ENCODE data around the gene STEEP1. TPM values are rescaled to one million over a fixed set of nuclear protein-coding genes. Genes with fewer than 3 reads are reported as not detected.
"Not testable (repeated sequence)": the region's sequence is repeated elsewhere in the genome, so short reads cannot be mapped to it uniquely, and the experiment has no call there.

The STEEP1 gene
- total RNA-seq, 1 donor, result 38.3 TPM

DNA sequence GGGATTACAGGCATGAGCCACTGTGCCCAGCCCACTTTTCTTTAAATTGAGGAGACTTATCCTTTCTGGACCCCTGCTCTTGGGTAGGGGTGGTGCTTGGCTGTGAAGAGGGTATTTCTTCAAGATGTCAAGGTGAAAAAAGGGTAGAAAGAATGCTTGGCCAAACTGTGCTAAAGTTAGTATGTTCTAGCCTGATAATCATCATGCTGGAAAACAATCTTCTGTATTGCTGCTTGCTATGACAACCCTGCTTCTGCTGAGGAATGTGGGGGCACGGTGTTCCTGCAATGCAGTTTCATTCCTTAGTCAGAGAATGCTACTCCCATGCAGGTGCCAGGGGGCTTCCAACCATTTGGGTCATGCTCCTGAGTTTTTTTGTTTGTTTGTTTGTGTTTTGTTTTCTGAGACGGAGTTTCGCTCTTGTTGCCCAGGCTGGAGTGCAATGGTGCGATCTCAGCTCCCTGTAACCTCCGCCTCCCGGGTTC, 5.2 kb upstream of the STEEP1 start:
- peaks cover 10% of the 10 kb centered on the region for H3K4me1 ChIP-seq (ENCODE audit: insufficient read depth, low read length)

DNA sequence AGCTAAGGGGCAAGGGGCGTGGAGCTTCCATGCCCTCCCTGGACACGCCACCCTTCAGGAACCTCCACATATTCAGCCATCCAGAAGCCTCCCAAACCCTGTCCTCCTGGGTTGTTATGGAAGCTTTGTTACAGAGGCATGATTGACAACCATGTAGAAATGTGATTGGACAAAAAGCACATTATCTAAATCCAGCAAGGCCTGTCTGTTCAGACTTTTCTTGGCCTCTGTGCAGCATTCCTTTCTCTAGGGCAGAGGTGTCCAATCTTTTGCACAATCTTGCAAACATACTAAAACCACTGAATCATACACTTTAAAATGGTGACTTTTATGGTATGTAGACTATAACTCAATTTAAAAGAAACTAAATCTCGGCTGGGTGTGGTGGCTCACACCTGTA, 12.7 kb downstream of the STEEP1 start:
- no peaks in the 10 kb centered on the region for H3K4me1 ChIP-seq (ENCODE audit: insufficient read depth, low read length)
- no peaks in the 10 kb centered on the region for H3K27me3 ChIP-seq (ENCODE audit: insufficient read depth, low read length)
- H3K4me3 ChIP-seq (ENCODE audit: low read length), result no peak overlapping the region
- H3K9me3 ChIP-seq (ENCODE audit: low read depth, low read length), result no peaks in the 10 kb centered on the region

More for the DNA sequence above, 5.2 kb upstream of the STEEP1 start:
- Histone ChIP-seq H3K4me3 (ENCODE audit: low read length) (no peak overlapping the region), H3K27me3 (ENCODE audit: insufficient read depth, low read length) (no peaks in the 10 kb centered on the region), H3K9me3 (ENCODE audit: low read depth, low read length) (no peaks in the 10 kb centered on the region)

- no peaks in the 10 kb centered on the region for H3K27me3 ChIP-seq (ENCODE audit: insufficient read depth, low read length)
- no peaks in the 10 kb centered on the region for H3K9me3 ChIP-seq (ENCODE audit: low read depth, low read length)
- H3K4me3 ChIP-seq (ENCODE audit: low read length), result no peak overlapping the region
- no peaks in the 10 kb centered on the region for H3K4me1 ChIP-seq (ENCODE audit: insufficient read depth, low read length)
Observed at GRCh38 chrX:119549327-119550016, 15.7 kb downstream of the STEEP1 start.

GRCh38 chrX:119541188-119541587, 24.0 kb downstream of the STEEP1 start:
- Histone ChIP-seq H3K4me3 (ENCODE audit: low read length) (no peak overlapping the region), H3K27me3 (ENCODE audit: insufficient read depth, low read length) (no peaks in the 10 kb centered on the region), H3K4me1 (ENCODE audit: insufficient read depth, low read length) (no peaks in the 10 kb centered on the region), H3K9me3 (ENCODE audit: low read depth, low read length) (no peaks in the 10 kb centered on the region)

GRCh38 chrX:119539872-119540271, 25.3 kb downstream of the STEEP1 start:
- Histone ChIP-seq H3K4me3 (ENCODE audit: low read length) (no peak overlapping the region), H3K27me3 (ENCODE audit: insufficient read depth, low read length) (no peaks in the 10 kb centered on the region)

DNA sequence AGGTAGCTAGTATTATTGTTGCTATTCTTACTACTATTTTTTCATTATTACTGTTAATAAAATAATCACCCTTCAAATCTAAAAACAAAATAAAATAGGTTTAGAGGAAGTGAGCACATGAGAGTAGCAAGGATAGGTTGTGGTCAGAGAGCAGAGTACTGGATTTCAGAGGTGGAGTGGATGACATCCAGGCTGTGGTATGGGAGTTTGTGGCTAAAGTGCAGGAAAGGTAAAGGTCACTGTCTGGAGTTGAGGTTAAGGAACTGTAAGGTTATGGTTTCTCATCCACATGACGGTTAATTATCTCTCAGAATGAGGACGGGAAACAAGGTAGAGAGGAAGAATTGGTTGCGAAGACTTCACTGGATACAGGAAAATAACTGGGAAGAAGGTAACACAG, 27.7 kb downstream of the STEEP1 start:
- H3K4me3 ChIP-seq (ENCODE audit: low read length), result no peak overlapping the region
- no peaks in the 10 kb centered on the region for H3K27me3 ChIP-seq (ENCODE audit: insufficient read depth, low read length)
- H3K4me1 ChIP-seq (ENCODE audit: insufficient read depth, low read length), result no peaks in the 10 kb centered on the region
- H3K9me3 ChIP-seq (ENCODE audit: low read depth, low read length), result no peaks in the 10 kb centered on the region

More at GRCh38 chrX:119539872-119540271, 25.3 kb downstream of the STEEP1 start:
- H3K4me1 ChIP-seq (ENCODE audit: insufficient read depth, low read length), result no peaks in the 10 kb centered on the region
- H3K9me3 ChIP-seq (ENCODE audit: low read depth, low read length), result no peaks in the 10 kb centered on the region

DNA sequence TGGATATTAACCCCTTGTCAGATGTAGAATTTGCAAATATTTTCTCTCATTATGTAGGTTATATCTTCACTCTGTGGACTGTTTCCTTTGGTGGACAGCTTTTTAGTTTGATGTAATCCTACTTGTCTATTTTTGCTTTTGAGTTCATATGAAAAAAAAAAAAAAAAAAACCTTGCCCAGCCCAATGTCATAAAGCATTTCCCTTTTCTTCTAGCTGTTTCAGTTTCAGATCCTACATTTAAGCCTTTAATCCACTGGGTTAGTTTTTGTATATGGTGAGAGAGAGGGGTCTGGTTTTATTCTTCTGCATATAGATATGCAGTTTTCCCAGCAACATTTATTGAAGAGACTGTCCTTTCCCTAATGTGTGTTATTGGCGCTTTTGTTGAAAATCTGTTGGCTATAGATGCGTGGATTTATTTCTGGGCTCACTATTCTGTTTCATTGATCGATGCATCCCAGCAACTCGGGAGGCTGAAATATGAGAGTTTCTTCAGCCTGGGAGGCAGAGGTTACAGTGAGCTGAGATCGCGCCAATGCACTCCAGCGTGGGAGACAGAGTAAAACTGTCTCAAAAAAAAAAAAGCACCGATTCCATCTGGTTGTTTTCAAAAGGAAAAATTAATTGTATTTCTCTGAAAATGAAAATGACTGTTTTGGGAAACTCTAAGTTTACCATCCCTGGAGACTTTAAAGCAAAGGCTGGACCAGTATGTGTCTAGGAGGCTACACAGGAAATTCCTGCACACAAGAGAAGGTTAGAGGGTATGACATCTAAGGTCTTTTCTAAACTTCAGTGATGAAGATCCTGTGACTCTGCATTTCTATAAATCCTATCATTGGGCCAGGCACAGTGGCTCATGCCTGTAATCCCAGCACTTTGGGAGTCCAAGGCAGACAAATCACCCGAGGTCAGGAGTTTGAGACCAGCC, 35.6 kb downstream of the STEEP1 start:
- Histone ChIP-seq H3K4me3 (ENCODE audit: low read length) (no peak overlapping the region), H3K27me3 (ENCODE audit: insufficient read depth, low read length) (no peaks in the 10 kb centered on the region), H3K4me1 (ENCODE audit: insufficient read depth, low read length) (peaks cover 14% of the 10 kb centered on the region), H3K9me3 (ENCODE audit: low read depth, low read length) (no peaks in the 10 kb centered on the region)

- Histone ChIP-seq H3K27me3 (ENCODE audit: insufficient read depth, low read length) (no peaks in the 10 kb centered on the region), H3K4me1 (ENCODE audit: insufficient read depth, low read length) (no peaks in the 10 kb centered on the region), H3K9me3 (ENCODE audit: low read depth, low read length) (no peaks in the 10 kb centered on the region), H3K4me3 (ENCODE audit: low read length) (no peak overlapping the region)
Observed at GRCh38 chrX:119523664-119524184, 41.5 kb downstream of the STEEP1 start.

DNA sequence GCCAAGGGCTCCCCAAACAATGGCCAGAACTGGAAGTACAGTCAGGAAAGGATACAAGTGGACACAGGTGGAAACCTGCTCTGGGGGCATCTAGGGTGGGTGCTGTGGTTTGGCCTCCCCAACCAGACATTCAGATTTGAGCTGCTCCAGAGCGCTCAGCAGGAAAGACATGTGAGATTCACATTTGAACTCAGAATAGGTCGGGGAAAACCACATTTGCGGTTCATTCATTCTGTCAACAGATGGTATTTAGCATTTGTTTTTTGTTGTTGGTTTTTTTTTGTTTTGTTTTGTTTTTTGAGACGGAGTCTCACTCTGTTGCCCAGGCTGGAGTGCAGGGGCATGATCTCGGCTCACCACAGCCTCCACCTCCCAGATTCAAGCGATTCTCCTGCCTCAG, 44.0 kb downstream of the STEEP1 start:
- Histone ChIP-seq H3K4me3 (ENCODE audit: low read length) (no peak overlapping the region), H3K9me3 (ENCODE audit: low read depth, low read length) (no peaks in the 10 kb centered on the region), H3K4me1 (ENCODE audit: insufficient read depth, low read length) (no peaks in the 10 kb centered on the region), H3K27me3 (ENCODE audit: insufficient read depth, low read length) (no peaks in the 10 kb centered on the region)

DNA sequence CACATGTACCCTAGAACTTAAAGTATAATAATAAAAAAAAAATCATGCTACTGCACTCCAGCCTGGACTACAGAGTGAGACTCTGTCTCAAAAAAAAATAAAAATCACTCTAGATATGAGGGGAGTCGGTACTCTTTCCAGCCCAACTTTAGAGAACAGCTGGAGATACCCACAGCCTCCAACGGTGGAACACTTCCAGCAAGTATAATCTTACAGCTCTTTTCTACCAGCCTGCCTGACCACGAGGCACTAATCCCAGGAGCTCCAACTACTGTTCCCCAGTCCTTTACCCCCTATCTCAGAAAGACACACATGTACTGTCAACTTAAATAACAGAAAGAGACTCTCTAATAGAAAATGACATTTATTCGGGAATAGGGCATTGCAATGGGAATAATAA, 46.8 kb downstream of the STEEP1 start:
- H3K27me3 ChIP-seq (ENCODE audit: insufficient read depth, low read length), result no peaks in the 10 kb centered on the region
- no peaks in the 10 kb centered on the region for H3K4me1 ChIP-seq (ENCODE audit: insufficient read depth, low read length)
- H3K9me3 ChIP-seq (ENCODE audit: low read depth, low read length), result no peaks in the 10 kb centered on the region
- H3K4me3 ChIP-seq (ENCODE audit: low read length), result no peak overlapping the region

- Histone ChIP-seq H3K4me1 (ENCODE audit: insufficient read depth, low read length) (no peaks in the 10 kb centered on the region), H3K27me3 (ENCODE audit: insufficient read depth, low read length) (no peaks in the 10 kb centered on the region), H3K9me3 (ENCODE audit: low read depth, low read length) (no peaks in the 10 kb centered on the region), H3K4me3 (ENCODE audit: low read length) (no peak overlapping the region)
Observed at GRCh38 chrX:119516157-119516702, 49.0 kb downstream of the STEEP1 start.

DNA sequence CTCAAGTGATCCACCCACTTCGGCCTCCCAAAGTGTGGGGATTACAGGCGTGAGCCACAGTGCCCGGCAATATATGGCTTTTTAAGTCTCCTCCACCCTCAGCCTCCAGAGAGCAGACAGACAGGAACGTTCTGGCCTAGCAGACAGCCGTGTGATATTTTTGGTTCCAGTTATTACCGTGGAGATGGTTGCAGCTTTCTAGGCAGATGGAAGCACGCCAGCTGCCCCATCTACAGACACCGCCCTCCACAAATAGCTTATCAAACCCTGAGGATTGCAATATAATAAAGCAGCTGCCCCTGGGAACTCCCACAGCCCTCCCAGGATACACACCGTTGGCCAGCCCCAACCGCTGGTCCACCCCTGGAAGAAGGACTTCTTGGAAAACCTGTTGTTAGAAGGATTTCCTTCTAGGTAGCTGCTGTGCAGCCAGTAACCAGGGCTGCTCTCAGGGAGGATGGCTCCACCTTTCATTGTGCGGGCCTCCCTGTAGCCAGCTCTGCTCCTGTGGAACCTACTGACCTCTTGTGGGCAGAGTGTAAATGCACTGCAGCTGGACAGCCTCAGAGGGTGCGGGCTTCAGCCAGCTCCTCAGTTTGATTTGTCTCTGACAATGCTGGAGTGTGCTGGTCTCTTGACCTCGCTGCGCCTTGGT, 52.9 kb downstream of the STEEP1 start:
- Histone ChIP-seq H3K27me3 (ENCODE audit: insufficient read depth, low read length) (no peaks in the 10 kb centered on the region), H3K9me3 (ENCODE audit: low read depth, low read length) (no peaks in the 10 kb centered on the region), H3K4me1 (ENCODE audit: insufficient read depth, low read length) (no peaks in the 10 kb centered on the region), H3K4me3 (ENCODE audit: low read length) (no peak overlapping the region)

DNA sequence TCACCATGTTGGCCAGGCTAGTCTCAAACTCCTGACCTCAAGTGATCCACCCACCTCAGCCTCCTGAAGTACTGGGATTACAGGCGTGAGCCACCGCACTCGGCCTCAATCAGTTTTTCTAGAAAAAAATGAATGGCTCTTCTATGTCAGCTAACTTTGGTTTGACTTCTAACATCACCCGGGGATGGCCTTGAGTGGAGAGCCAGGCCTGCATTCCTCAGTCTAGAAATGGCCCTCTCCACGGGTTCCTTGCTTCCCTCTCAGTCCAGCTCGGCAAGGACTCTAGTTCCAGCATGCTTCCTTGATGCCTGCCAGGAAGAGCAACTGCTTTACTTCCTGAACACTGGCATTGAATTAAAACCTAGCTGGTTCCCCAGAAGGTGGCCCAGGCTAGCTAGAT, 58.0 kb downstream of the STEEP1 start:
- H3K27me3 ChIP-seq (ENCODE audit: insufficient read depth, low read length), result no peaks in the 10 kb centered on the region
- H3K4me1 ChIP-seq (ENCODE audit: insufficient read depth, low read length), result peaks cover 6% of the 10 kb centered on the region
- no peak overlapping the region for H3K4me3 ChIP-seq (ENCODE audit: low read length)
- H3K9me3 ChIP-seq (ENCODE audit: low read depth, low read length), result no peaks in the 10 kb centered on the region

- Histone ChIP-seq H3K4me1 (ENCODE audit: insufficient read depth, low read length) (peaks cover 11% of the 10 kb centered on the region), H3K9me3 (ENCODE audit: low read depth, low read length) (no peaks in the 10 kb centered on the region), H3K27me3 (ENCODE audit: insufficient read depth, low read length) (no peaks in the 10 kb centered on the region), H3K4me3 (ENCODE audit: low read length) (no peak overlapping the region)
Observed at GRCh38 chrX:119505945-119506344, 59.3 kb downstream of the STEEP1 start.

DNA sequence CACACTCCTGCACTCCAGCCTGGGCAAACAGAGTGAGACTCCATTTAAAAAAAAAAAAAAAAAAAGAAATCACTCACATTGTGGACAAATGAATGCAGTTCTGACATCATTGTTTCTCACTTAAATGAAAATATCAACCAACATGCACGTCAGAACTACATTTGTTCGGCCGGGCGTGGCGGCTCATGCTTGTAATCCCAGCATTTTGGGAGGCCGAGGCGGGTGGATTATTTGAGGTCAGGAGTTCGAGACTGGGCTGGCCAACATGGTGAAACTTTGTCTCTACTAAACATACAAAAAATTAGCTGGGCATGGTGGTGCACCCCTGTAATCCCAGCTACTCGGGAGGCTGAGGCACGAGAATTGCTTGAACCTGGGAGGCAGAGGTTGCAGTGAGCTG, 60.1 kb downstream of the STEEP1 start:
- H3K27me3 ChIP-seq (ENCODE audit: insufficient read depth, low read length); H3K9me3 ChIP-seq (ENCODE audit: low read depth, low read length); H3K4me3 ChIP-seq (ENCODE audit: low read length): not testable (repeated sequence)
- H3K4me1 ChIP-seq (ENCODE audit: insufficient read depth, low read length), result peaks cover 16% of the 10 kb centered on the region

All from mononuclear cell (primary cell).